GM23338 (cell line): ENCODE measurements around the gene APBA2.

Source experiments
- EZH2 ChIP-seq: fragments of 200-600 bp; sonication (generic); IDR thresholded peaks from one replicate; pipeline ENCODE4 v1.8.0; 2017; ENCODE audit warnings: antibody characterized with exemption, mild to moderate bottlenecking, low read depth; ENCODE audit not compliant: unreplicated experiment
- ZNF331 ChIP-seq: fragments of 250-450 bp; sonication (Bioruptor Pico); IDR thresholded peaks from 2 replicates; pipeline ENCODE4 v1.5.0; 2020; ENCODE audit warnings: low read depth, mild to moderate bottlenecking, moderate library complexity
- TF ChIP-seq, protein P1 (sequence below), 2 experiments: fragments of 200-600 bp in 1 of 2; sonication (generic) in 1 of 2; conservative IDR thresholded peaks; 2 replicates each; pipeline versions ENCODE4 v1.5.1 to v1.6.1; 2016 to 2017; ENCODE audit warnings: antibody characterized with exemption in 2 of 2, low read depth in 2 of 2, mild to moderate bottlenecking in 2 of 2, moderate library complexity in 1 of 2
- TF ChIP-seq, protein P2 (sequence below): IDR thresholded peaks from one replicate; pipeline ENCODE4 v1.6.1; 2018; ENCODE audit warnings: antibody characterized with exemption; ENCODE audit not compliant: unreplicated experiment

DNA sequence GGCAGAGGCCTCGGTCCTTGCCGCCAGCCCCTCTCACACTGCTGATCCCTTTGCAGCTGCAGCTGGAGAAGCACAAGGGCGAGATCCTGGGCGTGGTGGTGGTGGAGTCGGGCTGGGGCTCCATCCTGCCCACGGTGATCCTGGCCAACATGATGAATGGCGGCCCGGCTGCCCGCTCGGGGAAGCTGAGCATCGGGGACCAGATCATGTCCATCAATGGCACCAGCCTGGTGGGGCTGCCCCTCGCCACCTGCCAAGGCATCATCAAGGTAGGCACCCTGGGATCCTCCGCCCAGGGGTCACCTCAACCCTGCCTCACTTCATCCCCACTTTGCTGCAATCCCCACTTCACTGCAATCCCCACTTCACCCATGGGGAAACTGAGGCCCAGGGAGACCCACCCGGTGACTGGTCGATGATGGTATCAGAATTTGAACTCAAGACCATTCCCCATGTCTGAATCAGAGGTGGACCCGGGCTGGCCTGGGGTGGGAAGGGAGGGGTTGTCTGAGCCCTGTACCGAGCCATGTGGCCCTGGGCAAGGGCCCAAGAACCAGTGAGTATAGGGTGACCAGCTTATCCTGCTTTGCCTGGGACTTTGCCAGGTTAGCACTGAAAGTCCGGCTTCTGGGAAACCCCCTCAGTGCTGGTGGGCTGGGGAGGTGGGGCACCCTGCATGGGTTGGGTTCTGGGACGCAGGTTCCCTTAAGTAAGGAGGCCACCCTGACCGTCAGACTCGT is 220.9 kb downstream of the APBA2 start:
- TF ChIP-seq, protein P1, sequence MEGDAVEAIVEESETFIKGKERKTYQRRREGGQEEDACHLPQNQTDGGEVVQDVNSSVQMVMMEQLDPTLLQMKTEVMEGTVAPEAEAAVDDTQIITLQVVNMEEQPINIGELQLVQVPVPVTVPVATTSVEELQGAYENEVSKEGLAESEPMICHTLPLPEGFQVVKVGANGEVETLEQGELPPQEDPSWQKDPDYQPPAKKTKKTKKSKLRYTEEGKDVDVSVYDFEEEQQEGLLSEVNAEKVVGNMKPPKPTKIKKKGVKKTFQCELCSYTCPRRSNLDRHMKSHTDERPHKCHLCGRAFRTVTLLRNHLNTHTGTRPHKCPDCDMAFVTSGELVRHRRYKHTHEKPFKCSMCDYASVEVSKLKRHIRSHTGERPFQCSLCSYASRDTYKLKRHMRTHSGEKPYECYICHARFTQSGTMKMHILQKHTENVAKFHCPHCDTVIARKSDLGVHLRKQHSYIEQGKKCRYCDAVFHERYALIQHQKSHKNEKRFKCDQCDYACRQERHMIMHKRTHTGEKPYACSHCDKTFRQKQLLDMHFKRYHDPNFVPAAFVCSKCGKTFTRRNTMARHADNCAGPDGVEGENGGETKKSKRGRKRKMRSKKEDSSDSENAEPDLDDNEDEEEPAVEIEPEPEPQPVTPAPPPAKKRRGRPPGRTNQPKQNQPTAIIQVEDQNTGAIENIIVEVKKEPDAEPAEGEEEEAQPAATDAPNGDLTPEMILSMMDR (conservative IDR thresholded peaks at IDR 0.05; ENCODE audit: low read depth in 2 of 2) = no peak
- TF ChIP-seq ZNF331 (CRISPR knock-in tag) (no peak), EZH2 (no peak)
- TF ChIP-seq, protein P2, sequence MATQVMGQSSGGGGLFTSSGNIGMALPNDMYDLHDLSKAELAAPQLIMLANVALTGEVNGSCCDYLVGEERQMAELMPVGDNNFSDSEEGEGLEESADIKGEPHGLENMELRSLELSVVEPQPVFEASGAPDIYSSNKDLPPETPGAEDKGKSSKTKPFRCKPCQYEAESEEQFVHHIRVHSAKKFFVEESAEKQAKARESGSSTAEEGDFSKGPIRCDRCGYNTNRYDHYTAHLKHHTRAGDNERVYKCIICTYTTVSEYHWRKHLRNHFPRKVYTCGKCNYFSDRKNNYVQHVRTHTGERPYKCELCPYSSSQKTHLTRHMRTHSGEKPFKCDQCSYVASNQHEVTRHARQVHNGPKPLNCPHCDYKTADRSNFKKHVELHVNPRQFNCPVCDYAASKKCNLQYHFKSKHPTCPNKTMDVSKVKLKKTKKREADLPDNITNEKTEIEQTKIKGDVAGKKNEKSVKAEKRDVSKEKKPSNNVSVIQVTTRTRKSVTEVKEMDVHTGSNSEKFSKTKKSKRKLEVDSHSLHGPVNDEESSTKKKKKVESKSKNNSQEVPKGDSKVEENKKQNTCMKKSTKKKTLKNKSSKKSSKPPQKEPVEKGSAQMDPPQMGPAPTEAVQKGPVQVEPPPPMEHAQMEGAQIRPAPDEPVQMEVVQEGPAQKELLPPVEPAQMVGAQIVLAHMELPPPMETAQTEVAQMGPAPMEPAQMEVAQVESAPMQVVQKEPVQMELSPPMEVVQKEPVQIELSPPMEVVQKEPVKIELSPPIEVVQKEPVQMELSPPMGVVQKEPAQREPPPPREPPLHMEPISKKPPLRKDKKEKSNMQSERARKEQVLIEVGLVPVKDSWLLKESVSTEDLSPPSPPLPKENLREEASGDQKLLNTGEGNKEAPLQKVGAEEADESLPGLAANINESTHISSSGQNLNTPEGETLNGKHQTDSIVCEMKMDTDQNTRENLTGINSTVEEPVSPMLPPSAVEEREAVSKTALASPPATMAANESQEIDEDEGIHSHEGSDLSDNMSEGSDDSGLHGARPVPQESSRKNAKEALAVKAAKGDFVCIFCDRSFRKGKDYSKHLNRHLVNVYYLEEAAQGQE = no peak
